ENCODE measurements around the gene POLG. TPM values are rescaled to one million over a fixed set of nuclear protein-coding genes. Genes with fewer than 3 reads are reported as not detected.

POLG gene
- total and polyA plus RNA-seq, 2 of the 13 experiments (the other 11 are each of a cell fraction or from before 2014, with no cell fraction given): 26.6 to 35.5 TPM

GRCh38 chr15:89333011-89333860, 1.4 kb downstream of the POLG start:
- Histone ChIP-seq H3K9me3 (ENCODE audit: low read length) (no peaks in the 10 kb centered on the region), H2AFZ (ENCODE audit: low read length) (no peak overlapping the region), H3K36me3 (replicated peaks in 1 of 2; ENCODE audit: control insufficient read depth in 1 of 2, insufficient read depth in 2 of 2, low read length in 2 of 2) (peaks cover 25 to 44% of the 10 kb centered on the region in 2 experiments), H4K20me1 (ENCODE audit: insufficient read depth, low read length) (peaks cover 7% of the 10 kb centered on the region; the same call in 1 of the 2 replicates), H3K27ac (ENCODE audit: extremely low read length, insufficient read depth, low read length) (peak overlapping the region; percentile 83), H3K79me2 (ENCODE audit: insufficient read depth, low read length) (peaks cover 27% of the 10 kb centered on the region), H3K4me3 (replicated peaks in 1 of 3; ENCODE audit: insufficient read depth in 1 of 3, low read depth in 2 of 3, low read length in 3 of 3) (peak overlapping the region; percentile 86 to 91 (median 88)), H3K4me2 (ENCODE audit: low read depth, low read length) (peak overlapping the region; percentile 92), H3K9ac (ENCODE audit: insufficient read depth, low read depth, low read length) (peak overlapping the region; percentile 85), H3K27me3 (ENCODE audit: control insufficient read depth in 1 of 2, insufficient read depth in 2 of 2, low read length in 2 of 2) (peaks cover 0 to 2% of the 10 kb centered on the region in 2 experiments; a peak in 1 of 5 replicates), H3K4me1 (ENCODE audit: insufficient read depth, low read length) (peaks cover 57% of the 10 kb centered on the region)
- 86% methylated on average over 9 of the region's 57 CpGs for WGBS (ENCODE audit: low lambda C conversion rate)
- CTCF ChIA-PET (ENCODE audit: low intra/inter-chr PET ratio, low total read pairs): no interaction called here
- intact Hi-C loops (cut with micrococcal nuclease; ENCODE audit: unreplicated experiment) (no loop called here), in situ Hi-C loops (cut with HindIII; ENCODE audit: extremely low pct_ligation_motif_present, low pct_unique_long_range_greater_than_20kb) (no loop called here)
- no peak for ATAC-seq
- no peak for DNase-seq (ENCODE audit: low spot score)
- no peak for FAIRE-seq
- TSS peak; percentile 58 for BruUV-seq (replicated peaks)
- POLR2A ChIA-PET: interaction anchor here (0.8 kb wide), 1 partner anchor 12 kb away, joined by 4 read pairs; no protein-coding TSS in a partner anchor
- no peak for TF ChIP-seq KDM6A (CRISPR knock-in tag; IDR thresholded peaks at IDR 0.05; ENCODE audit: low read depth)
- no peak for TF ChIP-seq HNF4G (IDR thresholded peaks at IDR 0.05; ENCODE audit: borderline replicate concordance, low read depth, low read length)
- TF ChIP-seq HNF4G (CRISPR knock-in tag; IDR thresholded peaks at IDR 0.05; ENCODE audit: borderline replicate concordance, low read depth): no peak
- TF ChIP-seq, protein P1, sequence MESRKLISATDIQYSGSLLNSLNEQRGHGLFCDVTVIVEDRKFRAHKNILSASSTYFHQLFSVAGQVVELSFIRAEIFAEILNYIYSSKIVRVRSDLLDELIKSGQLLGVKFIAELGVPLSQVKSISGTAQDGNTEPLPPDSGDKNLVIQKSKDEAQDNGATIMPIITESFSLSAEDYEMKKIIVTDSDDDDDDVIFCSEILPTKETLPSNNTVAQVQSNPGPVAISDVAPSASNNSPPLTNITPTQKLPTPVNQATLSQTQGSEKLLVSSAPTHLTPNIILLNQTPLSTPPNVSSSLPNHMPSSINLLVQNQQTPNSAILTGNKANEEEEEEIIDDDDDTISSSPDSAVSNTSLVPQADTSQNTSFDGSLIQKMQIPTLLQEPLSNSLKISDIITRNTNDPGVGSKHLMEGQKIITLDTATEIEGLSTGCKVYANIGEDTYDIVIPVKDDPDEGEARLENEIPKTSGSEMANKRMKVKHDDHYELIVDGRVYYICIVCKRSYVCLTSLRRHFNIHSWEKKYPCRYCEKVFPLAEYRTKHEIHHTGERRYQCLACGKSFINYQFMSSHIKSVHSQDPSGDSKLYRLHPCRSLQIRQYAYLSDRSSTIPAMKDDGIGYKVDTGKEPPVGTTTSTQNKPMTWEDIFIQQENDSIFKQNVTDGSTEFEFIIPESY (CRISPR knock-in tag; IDR thresholded peaks at IDR 0.05): peak; percentile 39
- peak; percentile 25; the same call in 1 of the 2 replicates for TF ChIP-seq RBFOX2 (IDR thresholded peaks at IDR 0.05; ENCODE audit: low read depth, low read length)
- TF ChIP-seq SP4 (CRISPR knock-in tag; IDR thresholded peaks at IDR 0.05): 0 out of 2 replicates have a peak, but pooled peaks have one; percentile 18
- TF ChIP-seq ZBTB38 (CRISPR knock-in tag; IDR thresholded peaks at IDR 0.05): peak; percentile 80; the same call in 1 of the 2 replicates
- TF ChIP-seq CHCHD3 (CRISPR knock-in tag; IDR thresholded peaks at IDR 0.05): no peak
- TF ChIP-seq AGO2 (optimal IDR thresholded peaks at IDR 0.05; ENCODE audit: low read depth, low read length): peak; percentile 59

All from HepG2 (cell line).